NCI-H2196 (cell line): Measurements from ENCODE around the gene SERPINA12.

Experiments
- DNase-seq: peaks from one replicate; lab custom pipeline; 2025; ENCODE audit not compliant: unreplicated experiment; lab: John Stamatoyannopoulos, UW

Gene SERPINA12

GRCh38 chr14:94467728-94468520, 41.3 kb downstream of the SERPINA12 start:
- no peak for DNase-seq

- no peak for DNase-seq
Measured at GRCh38 chr14:94466706-94467370, 42.4 kb downstream of the SERPINA12 start.

DNA sequence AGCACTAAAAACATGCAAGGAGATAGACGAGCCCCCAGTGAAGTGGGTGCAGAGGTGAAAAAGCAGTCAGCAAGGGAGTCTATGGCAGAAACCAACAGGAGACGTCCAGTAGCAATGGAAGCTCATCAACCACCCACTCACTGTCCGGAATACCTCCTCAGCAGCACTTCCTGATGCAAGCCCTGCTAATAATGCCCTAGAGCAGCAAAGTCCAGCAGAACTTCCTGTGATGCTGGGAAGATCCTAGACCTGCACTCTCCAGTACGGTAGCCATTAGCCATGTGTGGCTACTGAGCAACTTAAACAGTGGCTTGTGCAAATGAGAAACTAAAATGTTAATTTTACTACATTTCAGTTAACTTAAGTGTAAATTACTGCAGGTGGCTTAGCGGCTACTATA, 44.2 kb downstream of the SERPINA12 start:
- no peak for DNase-seq

DNA sequence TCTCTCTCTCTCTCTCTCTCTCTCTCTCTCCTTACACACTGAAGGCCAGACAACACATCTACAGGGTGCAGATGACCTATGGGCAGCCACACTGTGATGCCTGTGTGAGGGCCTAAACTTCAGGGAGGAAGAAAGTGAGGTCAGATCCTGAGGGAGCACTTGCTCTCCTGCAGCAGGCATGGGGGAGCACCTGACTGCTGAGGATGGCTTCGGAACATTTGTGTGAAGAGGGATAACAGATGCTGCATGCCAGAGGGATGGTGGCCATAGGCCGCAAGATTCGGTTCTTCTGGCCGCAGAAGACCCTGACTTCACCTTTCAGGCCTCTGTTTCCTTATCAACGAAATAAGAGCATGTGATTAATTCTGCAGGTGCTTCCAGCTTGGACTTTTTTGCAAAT, 45.0 kb downstream of the SERPINA12 start:
- DNase-seq, result no peak

DNA sequence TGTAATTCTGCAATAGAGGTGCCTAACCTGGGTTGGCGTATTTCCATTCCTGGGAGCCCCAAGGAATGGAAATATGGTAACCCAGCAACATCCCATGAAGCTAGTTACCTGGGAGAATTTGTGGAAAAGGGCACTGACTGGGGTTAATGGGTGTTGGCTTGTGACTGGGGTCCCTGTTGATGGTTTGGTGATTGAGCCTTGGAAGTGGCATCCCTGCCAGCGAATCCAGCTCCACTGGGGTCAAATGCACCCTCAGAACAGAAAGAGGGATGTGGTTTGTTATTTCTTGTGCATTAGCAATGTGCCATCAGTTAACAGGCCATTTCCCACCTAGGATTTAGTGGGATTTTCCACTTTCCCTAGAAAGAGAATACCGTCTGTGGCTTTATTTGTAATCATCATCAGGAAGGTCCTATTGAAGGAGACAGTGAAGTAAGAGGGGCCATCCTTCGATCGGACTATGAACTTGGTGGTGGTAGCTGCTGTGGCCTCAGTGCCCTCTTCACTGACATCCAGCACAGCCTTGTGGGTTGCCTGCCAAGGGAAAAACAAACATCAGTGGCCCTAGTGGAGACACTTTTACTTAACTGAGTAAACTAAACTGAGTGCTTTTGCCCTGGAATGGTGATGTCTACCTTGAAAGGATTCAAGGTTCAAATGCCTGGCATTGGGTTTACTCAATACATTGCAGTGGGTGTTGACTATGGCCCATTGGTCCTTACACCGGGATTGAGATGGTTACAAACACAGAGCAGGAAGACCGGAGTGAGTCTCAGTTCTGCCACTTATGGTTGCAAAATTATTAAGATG, 46.3 kb downstream of the SERPINA12 start:
- no peak for DNase-seq

GRCh38 chr14:94462219-94462551, 47.1 kb downstream of the SERPINA12 start:
- no peak for DNase-seq

DNA sequence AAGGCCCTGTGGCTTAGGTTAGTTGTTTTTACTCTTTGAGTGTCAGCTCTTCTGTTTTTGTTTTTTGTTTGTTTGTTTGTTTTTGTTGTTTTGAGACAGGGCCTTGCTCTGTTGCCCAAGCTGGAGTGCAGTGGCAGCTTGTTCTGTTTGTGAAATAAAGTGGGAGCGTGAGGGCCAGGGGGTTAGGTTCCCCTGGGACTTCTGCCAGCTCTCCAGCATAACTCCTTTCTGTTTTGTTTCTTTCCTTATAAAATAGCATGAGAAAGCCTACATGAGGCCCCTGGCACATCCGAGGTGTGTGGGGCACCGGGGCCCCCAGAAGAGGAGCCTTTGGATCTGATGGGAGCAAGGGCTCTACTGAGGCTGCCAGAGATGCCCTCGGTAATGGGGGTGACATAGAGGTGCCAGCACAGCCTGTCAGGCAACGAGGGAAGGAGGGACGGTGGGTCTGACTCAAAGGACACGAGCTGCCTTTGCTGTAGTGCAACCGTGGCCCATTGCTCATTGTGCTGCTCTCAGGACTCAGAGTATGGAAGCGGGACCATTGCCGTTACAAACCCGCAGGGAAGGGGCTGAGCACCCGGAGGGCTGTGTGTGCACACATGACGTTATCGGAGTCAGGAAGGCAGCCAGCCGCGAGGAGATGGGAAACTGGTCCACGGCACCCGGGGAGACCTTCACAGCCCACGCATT, 47.6 kb downstream of the SERPINA12 start:
- no peak for DNase-seq

DNA sequence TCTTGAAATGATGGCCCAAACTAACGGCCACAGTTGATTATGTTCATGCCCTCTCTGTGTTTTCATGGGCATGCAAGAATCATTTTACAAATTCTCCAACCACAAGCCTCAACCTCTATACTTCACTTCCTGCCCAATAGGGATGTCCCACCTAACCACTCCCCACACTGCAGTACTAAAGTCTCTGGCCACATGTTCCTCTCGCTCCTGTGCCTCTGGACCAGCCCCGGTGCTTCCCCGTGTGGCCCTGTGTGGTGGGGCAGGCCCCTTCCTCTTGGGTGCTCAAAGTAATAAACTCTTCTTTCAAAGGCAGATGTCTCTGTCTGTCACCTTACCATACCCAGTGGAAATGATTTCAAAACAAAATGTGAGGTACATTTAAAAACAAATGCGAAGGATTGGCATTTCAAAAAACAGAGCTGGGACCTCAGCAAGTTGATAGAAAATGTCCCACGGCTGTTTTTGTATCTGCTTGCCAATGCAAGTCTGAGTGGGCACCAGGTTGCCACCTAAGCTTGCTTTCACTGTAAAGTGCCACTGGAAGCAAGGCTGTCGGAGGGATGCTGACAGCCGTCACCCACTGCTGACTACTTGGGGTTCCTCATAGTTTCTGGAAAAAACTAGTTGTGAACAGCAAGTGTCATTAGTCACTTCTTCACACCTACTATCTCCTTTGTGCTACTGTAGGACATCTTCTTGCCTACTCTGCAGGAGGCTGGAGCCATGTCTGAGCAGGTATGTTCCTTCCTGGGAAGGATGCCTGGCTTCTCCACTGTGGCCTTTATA, 48.4 kb downstream of the SERPINA12 start:
- DNase-seq, result no peak

GRCh38 chr14:94458558-94459205, 50.6 kb downstream of the SERPINA12 start:
- no peak for DNase-seq

GRCh38 chr14:94458096-94458495, 51.2 kb downstream of the SERPINA12 start:
- no peak for DNase-seq

DNA sequence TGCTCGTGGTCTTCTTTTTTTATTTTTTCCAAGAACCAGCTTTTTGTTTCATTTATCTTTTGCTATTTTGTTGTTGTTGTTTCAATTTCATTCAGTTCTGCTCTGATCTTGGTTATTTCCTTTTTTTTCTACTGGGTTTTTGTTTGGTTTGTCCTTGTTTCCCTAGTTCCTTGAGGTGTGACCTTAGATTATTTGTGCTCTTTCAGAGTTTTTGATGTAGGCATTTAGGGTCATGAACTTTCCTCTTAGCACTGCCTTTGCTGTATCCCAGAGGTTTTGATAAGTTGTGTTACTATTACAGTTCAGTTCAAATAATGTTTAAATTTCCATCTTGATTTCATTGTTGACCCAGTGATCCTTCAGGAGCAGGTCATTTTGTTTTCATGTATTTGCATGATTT, 53.3 kb downstream of the SERPINA12 start:
- DNase-seq, result no peak

DNA sequence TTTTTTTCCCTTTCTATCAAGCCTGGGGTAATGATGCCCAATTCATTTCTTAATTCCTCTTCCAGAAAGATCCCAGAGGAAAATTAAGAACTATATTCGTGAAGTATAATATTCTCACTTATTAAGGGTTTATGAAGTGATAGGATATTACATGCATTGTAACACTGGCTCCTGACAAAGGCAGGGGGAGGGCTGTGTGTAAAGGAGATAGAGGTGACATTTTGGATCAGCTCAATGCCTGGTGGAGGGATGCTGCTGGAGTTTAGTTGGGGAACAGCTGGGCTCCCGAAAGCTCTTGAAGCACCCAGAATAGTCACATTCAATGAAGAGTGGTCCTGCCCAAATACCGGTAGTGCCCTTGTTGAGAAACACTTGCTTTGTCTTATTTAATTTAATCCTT, 57.4 kb downstream of the SERPINA12 start:
- no peak for DNase-seq

DNA sequence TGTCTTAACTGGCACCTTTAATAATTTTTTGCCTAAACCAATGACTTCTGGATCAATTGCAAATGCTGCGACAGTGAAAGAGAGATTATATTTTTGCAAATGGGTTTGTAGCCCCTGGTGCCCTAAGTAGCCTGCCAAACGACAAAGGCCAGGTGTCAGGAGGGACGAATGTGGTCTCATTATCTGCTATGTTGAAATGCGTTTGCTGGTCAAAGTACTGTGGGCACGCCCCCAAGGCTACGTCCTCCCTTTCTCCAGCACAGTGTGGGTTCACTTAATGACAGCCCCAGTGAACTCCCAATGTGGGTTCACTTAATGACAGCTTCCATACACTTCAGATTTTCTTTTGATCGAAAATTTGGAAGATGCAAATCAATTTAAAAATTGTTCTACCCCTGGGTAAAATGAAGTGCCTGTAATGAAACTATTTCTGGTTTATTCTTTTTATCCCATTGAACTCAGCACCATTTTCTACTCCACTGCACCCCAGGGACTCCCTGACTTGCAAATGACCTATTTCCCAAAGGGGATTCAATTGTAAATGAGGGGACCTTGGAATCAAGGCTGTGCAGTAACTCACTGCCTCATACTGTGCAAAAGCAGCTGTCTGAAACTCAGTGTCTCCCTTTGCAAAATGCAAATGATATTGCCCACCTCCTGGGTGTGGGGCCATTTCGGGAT, 58.0 kb downstream of the SERPINA12 start:
- no peak for DNase-seq

DNA sequence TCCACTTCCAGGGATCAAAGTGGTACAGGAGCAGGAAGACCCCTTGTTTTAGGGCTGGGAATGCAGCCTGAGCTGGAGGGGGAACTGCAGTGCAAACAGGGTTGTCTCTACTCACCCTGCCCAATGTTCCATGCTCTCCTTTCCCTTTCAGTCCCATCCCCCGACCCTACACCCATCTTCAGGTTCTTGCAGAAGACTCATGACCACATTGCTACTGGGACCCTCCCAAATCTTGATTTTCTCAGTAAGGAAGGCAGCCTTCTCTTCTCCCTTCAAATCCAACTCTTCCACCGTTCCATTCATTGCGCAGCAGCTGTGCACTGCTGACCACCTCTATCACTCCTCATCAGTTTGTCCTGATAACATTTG, 58.6 kb downstream of the SERPINA12 start:
- no peak for DNase-seq

- no peak for DNase-seq
Measured at GRCh38 chr14:94449930-94450329, 59.3 kb downstream of the SERPINA12 start.

DNA sequence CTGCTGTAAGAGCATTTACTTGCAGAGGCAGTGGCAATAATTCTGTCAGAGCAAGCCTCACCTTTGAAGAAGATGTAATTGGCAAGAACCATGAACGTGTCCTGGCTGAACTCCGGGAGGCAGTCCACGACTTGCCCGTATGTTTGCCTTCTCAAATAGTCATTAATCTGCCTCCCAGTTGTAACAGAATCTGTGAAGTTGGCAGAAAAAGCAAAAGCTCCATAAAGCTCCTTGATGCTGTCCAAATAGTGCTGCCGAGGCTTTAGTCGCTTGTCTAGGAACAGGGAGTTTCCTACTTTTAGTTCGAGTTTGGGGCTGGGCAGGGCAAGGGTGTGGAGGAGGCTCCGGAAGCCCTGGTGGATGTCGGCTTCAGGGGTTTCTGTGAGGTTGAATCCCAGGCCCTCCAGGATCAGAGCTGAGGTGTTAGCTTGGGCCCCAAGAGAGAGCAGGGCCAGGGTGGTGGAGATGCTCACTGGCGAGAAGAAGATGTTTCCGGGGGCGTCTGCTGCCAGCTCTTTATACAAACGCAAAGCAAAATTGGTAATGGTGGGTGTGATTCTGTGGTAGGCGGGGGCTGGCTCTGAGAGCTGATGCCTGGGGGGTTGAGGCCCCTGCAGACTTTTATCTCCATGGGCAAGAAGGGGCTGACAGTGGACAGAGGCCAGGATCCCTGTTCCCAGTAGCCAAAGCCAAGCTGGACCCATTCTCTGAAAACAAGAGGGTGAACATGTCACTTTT, 61.0 kb downstream of the SERPINA12 start:
- no peak for DNase-seq

- no peak for DNase-seq
Measured at GRCh38 chr14:94447206-94447605, 62.1 kb downstream of the SERPINA12 start.

DNA sequence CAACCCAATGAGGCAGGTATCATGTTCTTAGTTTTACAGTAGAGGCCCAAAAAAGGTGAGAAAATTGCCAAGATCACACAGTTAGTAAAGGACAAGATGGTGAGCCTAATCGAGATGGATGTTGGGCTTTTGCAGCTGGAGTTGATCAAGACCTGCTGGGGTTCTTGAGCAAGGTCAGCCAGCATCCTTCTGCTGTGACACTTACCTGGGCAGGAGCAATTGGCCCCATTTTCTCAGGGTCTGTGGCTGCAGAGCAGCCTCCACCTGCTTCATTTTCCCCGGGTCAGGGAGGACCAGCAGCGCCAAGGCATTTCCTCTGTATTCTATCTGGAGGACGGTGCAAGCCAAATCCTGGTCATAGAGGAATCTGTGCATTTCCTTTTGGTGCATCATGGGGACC, 63.1 kb downstream of the SERPINA12 start:
- DNase-seq, result no peak

DNA sequence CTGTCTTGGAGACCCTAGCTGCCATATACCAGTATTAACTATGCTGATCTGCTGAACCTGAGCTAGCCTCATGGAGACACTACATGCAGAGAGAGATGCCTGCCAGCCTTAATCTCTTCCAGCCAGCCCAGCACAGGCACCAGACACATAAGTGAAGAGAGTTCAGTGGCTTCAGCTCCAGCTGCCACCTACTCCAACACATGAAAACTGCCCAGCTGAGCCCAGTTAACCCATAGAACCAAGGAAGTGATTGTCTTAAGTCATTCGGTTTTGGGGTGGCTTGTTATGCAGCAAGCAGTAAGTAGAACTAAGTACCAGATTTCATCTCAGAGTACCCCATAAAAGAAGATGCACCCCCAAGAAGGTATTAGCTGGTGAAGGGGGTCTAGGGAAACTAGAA, 64.3 kb downstream of the SERPINA12 start:
- no peak for DNase-seq
